CD4-positive, alpha-beta T cell treated with Interleukin-15 for 1 hour (primary cell): ENCODE data around the gene AKAP9.
"Not testable (repeated sequence)": the region's sequence is repeated elsewhere in the genome, so short reads cannot be mapped to it uniquely, and the experiment has no call there.

Source experiments
- DNase-seq: peaks from one replicate; pipeline ENCODE4 v3.0.0-alpha.2; 2020

Gene AKAP9

GRCh38 chr7:91947948-91948347, 7.3 kb downstream of the AKAP9 start:
- DNase-seq = no peak

DNA sequence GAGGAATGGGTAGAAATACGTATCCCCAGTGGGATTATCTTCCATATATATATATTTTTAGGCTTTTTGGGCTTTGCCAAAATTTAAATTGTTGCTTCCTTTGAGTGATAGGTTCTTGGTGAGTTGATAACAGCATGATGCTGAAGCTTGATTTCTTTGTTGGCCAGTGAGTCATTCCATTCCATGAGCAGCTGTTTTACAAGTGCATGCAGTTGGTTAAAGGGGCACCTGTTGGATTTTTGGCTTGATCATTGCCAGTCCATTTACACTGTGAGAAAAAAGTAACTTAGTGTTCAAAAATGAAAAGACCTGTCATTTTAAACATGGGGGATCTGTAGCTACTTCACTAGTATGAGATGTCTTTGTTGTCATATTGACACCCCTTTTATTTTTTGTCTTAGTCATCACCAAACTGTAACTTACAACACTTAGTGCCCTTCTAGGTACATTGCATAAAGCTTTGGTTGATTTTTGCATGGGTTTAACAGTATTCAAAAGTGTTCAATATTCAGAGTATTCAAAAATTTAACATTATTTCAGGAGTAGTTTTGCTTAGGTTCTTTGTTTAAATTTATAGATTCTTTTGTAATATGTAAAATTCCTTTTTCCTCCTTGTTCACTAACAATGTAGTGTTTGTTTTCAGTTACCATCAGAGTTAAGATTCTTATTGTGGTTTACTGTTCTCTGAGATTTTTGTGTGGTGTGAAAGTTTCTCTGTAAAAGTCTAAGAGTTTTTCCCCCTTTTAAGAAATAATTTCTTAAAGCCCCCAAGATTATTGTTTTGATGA, 8.8 kb downstream of the AKAP9 start:
- no peak for DNase-seq

DNA sequence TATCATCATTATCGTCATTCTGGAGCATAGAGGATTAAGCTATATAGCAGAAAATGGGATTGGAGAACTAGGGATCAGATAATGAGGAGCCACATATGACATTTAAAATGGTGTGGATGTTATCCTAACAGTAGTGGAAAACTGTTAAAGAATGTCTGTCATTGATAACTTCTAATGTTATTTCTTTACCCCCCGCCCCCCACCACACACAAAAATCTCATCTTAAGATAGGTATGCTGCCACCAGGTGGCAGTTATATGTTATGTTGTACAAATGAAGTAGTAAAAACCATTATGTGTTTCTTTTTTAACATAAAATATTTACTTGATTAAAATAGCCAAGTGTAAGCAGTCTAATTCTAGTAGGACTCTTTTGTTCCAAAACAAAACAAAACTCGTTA, 13.0 kb downstream of the AKAP9 start:
- no peak for DNase-seq

- DNase-seq = not testable (repeated sequence)
Observed at GRCh38 chr7:91956464-91956863, 15.8 kb downstream of the AKAP9 start.

- no peak for DNase-seq
Observed at GRCh38 chr7:91957232-91957631, 16.6 kb downstream of the AKAP9 start.

DNA sequence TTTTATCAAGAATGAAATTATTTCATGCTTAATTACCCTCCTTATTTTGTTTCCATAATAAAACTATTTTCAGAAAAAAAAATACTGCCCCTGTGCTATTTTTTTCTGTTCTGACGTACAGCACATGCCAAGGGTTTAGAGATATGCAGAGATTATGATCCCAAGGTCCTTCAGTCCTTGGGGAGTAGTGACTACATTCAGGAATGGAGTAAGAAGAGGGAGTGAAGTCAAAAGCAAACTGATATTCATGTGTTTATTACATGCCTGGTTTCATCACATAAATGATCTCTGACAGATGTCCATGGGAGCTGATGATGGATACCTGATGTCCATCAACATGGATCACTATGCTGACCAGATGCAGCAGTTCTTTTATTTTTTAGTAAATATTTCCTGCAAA, 17.2 kb downstream of the AKAP9 start:
- DNase-seq = no peak

DNA sequence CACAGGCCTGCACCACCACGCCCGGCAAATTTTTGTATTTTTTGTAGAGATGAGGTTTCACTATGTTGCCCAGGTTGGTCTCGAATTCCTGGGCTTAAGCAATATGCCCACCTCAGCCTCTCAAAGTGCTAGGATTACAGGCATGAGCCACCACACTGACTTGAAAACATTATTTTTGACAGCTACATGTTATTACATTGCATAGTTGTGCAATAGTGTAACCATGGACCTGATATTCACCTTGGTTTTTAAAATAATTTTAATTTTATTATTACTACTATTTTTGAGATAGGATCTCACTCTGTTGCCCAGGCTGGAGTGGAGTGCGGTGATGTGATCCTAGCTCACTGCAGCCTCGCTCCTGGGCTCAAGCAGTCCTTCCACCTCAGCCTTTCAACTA, 18.4 kb downstream of the AKAP9 start:
- DNase-seq = no peak

- no peak for DNase-seq
Observed at GRCh38 chr7:91961816-91962215, 21.2 kb downstream of the AKAP9 start.

DNA sequence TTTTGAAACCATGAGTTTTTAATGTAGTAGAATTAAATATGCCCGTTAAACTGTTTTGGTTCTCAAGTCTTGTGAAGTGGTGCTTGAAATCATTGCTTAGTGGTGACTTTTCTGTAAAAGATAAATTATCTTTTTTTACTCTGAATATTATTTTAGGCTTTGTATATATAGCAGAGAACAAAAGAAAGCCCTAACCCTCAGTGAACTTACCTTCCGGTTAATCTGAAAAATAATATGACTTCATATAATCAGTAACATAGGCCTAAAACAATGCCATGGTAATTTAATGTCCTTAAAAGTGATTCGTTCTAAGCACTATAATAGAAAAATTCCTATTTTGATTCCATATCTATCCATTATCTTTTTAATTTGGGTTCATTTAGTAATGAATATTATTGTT, 21.8 kb downstream of the AKAP9 start:
- DNase-seq = no peak

DNA sequence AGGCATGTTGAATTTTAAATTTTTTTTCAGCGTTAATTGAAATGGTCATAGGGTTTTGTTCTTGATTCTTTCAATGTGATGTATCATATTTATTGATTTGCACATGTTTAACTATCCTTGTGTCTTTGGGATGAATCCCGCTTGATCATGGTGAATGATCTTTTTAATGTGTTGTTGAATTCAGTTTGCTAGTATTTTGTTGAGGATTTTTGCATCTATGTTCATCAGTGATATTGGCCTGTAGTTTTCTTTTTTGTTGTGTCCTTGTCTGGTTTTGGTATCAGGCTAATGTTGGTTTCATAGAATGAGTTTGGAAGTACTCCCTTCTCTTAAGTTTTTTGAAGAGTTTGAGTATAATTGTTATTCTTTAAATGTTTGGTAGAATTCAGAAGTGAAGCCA, 26.9 kb downstream of the AKAP9 start:
- not testable (repeated sequence) for DNase-seq

- DNase-seq = no peak
Observed at GRCh38 chr7:91973639-91974038, 33.0 kb downstream of the AKAP9 start.

DNA sequence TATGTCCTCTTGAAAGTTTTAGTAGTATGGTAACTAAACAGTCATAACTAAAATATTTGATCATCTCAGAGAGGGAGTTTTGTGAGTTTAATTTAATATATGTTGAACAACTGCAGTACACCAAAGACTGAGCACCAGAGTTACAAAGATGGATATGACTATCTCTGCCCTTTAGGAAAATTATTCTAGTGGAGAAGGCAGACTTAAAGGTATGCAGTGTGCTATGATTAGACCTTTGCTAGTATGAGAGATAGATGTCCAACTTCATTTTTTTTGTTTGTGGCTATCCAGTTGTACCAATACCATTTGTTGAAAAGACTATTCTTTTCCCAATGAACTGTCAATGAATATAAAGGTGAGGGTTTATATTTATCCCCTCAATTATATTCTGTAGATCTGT, 33.4 kb downstream of the AKAP9 start:
- DNase-seq = no peak

- no peak for DNase-seq
Observed at GRCh38 chr7:91976743-91977142, 36.1 kb downstream of the AKAP9 start.

- no peak for DNase-seq
Observed at GRCh38 chr7:91979590-91979989, 38.9 kb downstream of the AKAP9 start.

DNA sequence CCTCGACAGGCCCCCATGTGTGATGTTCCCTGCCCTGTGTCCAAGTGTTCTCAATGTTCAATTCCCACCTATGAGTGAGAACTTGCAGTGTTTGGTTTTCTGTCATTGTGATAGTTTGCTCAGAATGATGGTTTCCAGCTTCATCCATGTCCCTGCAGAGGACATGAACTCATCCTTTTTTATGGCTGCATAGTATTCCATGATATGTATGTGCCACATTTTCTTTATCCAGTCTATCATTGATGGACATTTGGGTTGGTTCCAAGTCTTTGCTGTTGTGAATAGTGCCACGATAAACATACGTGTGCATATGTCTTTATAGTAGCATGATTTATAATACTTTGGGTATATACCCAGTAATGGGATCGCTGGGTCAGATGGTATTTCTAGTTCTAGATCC, 41.7 kb downstream of the AKAP9 start:
- DNase-seq = not testable (repeated sequence)

DNA sequence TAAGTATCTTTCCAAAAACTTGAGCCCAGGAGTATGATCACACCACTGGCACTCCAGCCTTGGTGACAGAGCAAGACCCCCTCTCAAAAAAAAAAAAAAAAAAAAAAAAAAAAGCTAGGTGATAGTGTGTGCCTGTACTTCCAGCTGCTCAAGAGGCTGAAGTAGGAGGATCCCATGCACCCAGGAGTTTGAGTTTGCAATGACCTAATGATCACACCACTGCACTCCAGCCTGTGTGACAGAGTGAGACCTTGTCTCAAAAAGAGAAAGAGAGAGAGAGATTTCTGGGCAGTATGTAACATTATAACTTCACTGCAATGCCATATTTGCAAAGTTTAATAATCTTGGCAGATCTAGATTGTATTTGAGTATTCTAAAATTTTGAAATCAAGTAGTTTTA, 47.6 kb downstream of the AKAP9 start:
- no peak for DNase-seq

DNA sequence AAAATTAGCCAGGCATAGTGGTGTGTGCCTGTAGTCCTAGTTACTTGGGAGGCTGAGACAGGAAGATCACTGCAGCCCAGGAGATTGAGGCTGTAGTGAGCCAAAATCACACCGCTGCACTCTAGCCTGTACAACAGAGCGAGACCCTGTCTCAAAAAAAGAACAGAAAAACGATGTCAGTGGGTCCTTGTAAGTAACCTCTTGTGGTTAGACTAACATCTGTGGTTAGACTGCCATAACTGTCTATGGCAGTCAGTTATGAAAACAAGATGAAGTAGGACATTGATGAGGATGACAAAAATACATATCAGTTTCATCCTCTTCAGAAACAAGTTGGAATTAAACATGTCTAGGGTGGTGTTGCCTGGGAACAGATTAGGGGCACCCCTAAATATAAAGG, 53.3 kb downstream of the AKAP9 start:
- DNase-seq = no peak

- no peak for DNase-seq
Observed at GRCh38 chr7:91995391-91996105, 54.9 kb downstream of the AKAP9 start.

- DNase-seq = no peak
Observed at GRCh38 chr7:91999631-92000565, 59.2 kb downstream of the AKAP9 start.

GRCh38 chr7:92002720-92003119, 62.1 kb downstream of the AKAP9 start:
- DNase-seq = no peak

GRCh38 chr7:92006046-92006445, 65.4 kb downstream of the AKAP9 start:
- DNase-seq = no peak

DNA sequence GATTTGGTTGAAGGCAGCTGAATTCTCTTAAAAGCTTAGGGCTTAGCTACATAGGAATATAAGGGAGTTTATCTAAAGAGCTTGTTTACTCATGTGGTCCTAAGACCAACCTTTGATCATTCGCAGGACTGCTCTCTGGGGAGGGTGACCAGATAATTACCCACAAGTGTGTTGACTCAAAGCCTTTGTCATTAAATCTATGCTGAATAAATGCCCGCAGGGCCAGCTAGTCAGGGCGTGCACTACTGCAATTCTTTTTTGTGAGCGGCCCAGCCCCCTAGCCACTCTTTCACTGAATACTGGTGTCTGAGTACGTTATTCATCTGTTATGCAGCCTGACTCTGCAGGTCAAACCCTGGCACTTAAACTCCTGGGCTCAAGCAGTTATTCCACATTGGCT, 69.6 kb downstream of the AKAP9 start:
- no peak for DNase-seq

GRCh38 chr7:92013611-92014010, 72.9 kb downstream of the AKAP9 start:
- DNase-seq = no peak
